WERI-Rb-1 (cell line): Measurements from ENCODE around the gene ABLIM2.
A peak's percentile ranks its signal among the peaks of the same experiment; 100 is the strongest.

Source experiments
- DNase-seq: peaks from one replicate; pipeline ENCODE4 v3.0.0-alpha.2; 2020
- H3K27ac ChIP-seq: fragments of 250-450 bp; sonication (Bioruptor Pico); 2 replicates; pipeline ENCODE4 v1.5.1; 2020; ENCODE audit warnings: mild to moderate bottlenecking, moderate library complexity
- H3K27me3 ChIP-seq: fragments of 250-450 bp; sonication (Bioruptor Pico); 2 replicates; pipeline ENCODE4 v1.5.1; 2021; ENCODE audit warnings: mild to moderate bottlenecking, low read depth, moderate library complexity; ENCODE audit not compliant: insufficient read depth, severe bottlenecking
- H3K36me3 ChIP-seq: fragments of 250-450 bp; sonication (Bioruptor Pico); 2 replicates; pipeline ENCODE4 v1.5.1; 2020; ENCODE audit warnings: mild to moderate bottlenecking, moderate library complexity
- H3K4me3 ChIP-seq: 2 replicates; pipeline ENCODE4 v1.5.1; 2011; ENCODE audit warnings: low read depth, mild to moderate bottlenecking, control low read depth, low read length
- H3K9me3 ChIP-seq: fragments of 250-450 bp; sonication (Bioruptor Pico); 2 replicates; pipeline ENCODE4 v1.5.1; 2021; ENCODE audit warnings: mild to moderate bottlenecking, moderate library complexity; ENCODE audit not compliant: severe bottlenecking
- TF ChIP-seq, protein P1 (sequence below): IDR thresholded peaks from 2 replicates; pipeline ENCODE4 v1.5.1; 2011; ENCODE audit warnings: low read depth, mild to moderate bottlenecking, control low read depth, inconsistent platforms, low read length

The ABLIM2 gene

DNA sequence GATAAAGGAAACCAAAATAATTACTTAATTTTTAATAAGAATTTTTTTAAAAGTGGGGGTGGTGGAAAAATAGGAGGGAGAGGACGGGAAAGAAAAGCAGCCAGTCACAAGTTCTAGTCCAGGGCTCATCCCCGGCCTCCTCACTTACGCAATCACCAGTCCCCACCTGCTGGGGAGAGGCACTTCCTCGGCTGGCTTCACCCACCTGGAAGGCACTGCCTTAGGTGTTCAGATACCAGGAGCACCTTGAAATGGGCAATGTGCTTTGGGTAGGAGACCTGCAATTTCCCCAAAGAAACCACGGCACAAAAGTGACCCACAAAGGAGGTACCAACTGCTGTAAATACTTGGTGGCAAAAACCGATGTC is 242.8 kb downstream of the ABLIM2 start:
- H3K9me3 ChIP-seq: no peaks in the 10 kb centered on the region
- DNase-seq: no peak
- H3K27me3 ChIP-seq: no peaks in the 10 kb centered on the region
- H3K36me3 ChIP-seq: no peaks in the 10 kb centered on the region
- H3K4me3 ChIP-seq: no peak overlapping the region
- TF ChIP-seq, protein P1, sequence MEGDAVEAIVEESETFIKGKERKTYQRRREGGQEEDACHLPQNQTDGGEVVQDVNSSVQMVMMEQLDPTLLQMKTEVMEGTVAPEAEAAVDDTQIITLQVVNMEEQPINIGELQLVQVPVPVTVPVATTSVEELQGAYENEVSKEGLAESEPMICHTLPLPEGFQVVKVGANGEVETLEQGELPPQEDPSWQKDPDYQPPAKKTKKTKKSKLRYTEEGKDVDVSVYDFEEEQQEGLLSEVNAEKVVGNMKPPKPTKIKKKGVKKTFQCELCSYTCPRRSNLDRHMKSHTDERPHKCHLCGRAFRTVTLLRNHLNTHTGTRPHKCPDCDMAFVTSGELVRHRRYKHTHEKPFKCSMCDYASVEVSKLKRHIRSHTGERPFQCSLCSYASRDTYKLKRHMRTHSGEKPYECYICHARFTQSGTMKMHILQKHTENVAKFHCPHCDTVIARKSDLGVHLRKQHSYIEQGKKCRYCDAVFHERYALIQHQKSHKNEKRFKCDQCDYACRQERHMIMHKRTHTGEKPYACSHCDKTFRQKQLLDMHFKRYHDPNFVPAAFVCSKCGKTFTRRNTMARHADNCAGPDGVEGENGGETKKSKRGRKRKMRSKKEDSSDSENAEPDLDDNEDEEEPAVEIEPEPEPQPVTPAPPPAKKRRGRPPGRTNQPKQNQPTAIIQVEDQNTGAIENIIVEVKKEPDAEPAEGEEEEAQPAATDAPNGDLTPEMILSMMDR: peak; percentile 34; the same call in 1 of the 2 replicates
- no peak overlapping the region for H3K27ac ChIP-seq
